CD8-positive, alpha-beta memory T cell (primary cell): Measurements from ENCODE around the gene MACROD2. TPM values are rescaled to one million over a fixed set of nuclear protein-coding genes. Genes with fewer than 3 reads are reported as not detected.

ENCODE experiments used
- CTCF ChIA-PET: fragments of 350-600 bp; sonication (Branson Sonifier 250); formaldehyde crosslinking; loops from one replicate; lab custom pipeline; 2021; ENCODE audit warnings: antibody characterized with exemption; lab: Charles Lee
- POLR2A ChIA-PET: fragments of 350-600 bp; sonication (Branson Sonifier 250); formaldehyde crosslinking; loops from one replicate; lab custom pipeline; 2021; ENCODE audit warnings: antibody characterized with exemption; lab: Charles Lee
- DNase-seq, 5 donors: peaks; one replicate each; pipeline versions ENCODE4 v3.0.0 to v3.0.0-alpha.2; 2020 to 2022; ENCODE audit warnings: mixed read lengths in 1 of 5
- H3K27ac ChIP-seq: one replicate; pipeline ENCODE4 v1.7.0; 2013; ENCODE audit warnings: low read depth, mild to moderate bottlenecking, low read length, moderate library complexity
- H3K27me3 ChIP-seq: 2 replicates; pipeline ENCODE4 v1.7.0; 2013; ENCODE audit warnings: low read length, mild to moderate bottlenecking; ENCODE audit not compliant: insufficient read depth, poor library complexity, severe bottlenecking
- H3K36me3 ChIP-seq: 2 replicates; pipeline ENCODE4 v1.7.0; 2013; ENCODE audit warnings: mild to moderate bottlenecking, low read length, moderate library complexity; ENCODE audit not compliant: insufficient read depth
- H3K4me1 ChIP-seq: 2 replicates; pipeline ENCODE4 v1.7.0; 2013; ENCODE audit warnings: mild to moderate bottlenecking, low read length, moderate library complexity; ENCODE audit not compliant: insufficient read depth
- H3K4me3 ChIP-seq: 2 replicates; pipeline ENCODE4 v1.7.0; 2013; ENCODE audit warnings: mild to moderate bottlenecking, low read length
- H3K9me3 ChIP-seq: 2 replicates; pipeline ENCODE4 v1.7.0; 2013; ENCODE audit warnings: mild to moderate bottlenecking, low read length
- H3K27ac Mint-ChIP-seq, 8 donors: one replicate each; pipeline ENCODE4 v1.8.0; 2020 to 2021; ENCODE audit warnings: mixed read lengths in 8 of 8, mild to moderate bottlenecking in 6 of 8, inconsistent platforms in 3 of 8, moderate library complexity in 3 of 8
- H3K27me3 Mint-ChIP-seq, 2 donors: one replicate each; pipeline ENCODE4 v1.8.0; 2020 to 2021; ENCODE audit warnings: mixed read lengths in 2 of 2, mild to moderate bottlenecking in 1 of 2, moderate library complexity in 1 of 2
- H3K36me3 Mint-ChIP-seq, 3 donors: one replicate each; pipeline ENCODE4 v1.8.0; 2020 to 2021; ENCODE audit warnings: mixed read lengths in 3 of 3, inconsistent platforms in 1 of 3, mild to moderate bottlenecking in 1 of 3
- H3K4me1 Mint-ChIP-seq, 3 donors: one replicate each; pipeline ENCODE4 v1.8.0; 2020 to 2021; ENCODE audit warnings: mixed read lengths in 3 of 3, inconsistent platforms in 1 of 3, mild to moderate bottlenecking in 1 of 3
- H3K4me3 Mint-ChIP-seq, 7 donors: one replicate each; pipeline ENCODE4 v1.8.0; 2020 to 2021; ENCODE audit warnings: mixed read lengths in 7 of 7, mild to moderate bottlenecking in 6 of 7, moderate library complexity in 4 of 7, inconsistent platforms in 2 of 7
- H3K9me3 Mint-ChIP-seq, 5 donors: one replicate each; pipeline ENCODE4 v1.8.0; 2020 to 2022; ENCODE audit warnings: mixed read lengths in 5 of 5, mild to moderate bottlenecking in 3 of 5, moderate library complexity in 2 of 5, inconsistent platforms in 1 of 5
- polyA plus RNA-seq: library from polyadenylated mRNA; unstranded; fragments of 300-500 nt; fragmentation: Illumina TruSeq; gene quantifications from one replicate; pipeline ENCODE4 v1.2.3, GENCODE V29; 2021
- total RNA-seq, 2 experiments: library from RNA; stranded (reverse); gene quantifications; one replicate each; pipeline ENCODE4 v1.2.3, GENCODE V29; 2021

Gene MACROD2
- total and polyA plus RNA-seq, 3 experiments from 2014 or later, result not detected

DNA sequence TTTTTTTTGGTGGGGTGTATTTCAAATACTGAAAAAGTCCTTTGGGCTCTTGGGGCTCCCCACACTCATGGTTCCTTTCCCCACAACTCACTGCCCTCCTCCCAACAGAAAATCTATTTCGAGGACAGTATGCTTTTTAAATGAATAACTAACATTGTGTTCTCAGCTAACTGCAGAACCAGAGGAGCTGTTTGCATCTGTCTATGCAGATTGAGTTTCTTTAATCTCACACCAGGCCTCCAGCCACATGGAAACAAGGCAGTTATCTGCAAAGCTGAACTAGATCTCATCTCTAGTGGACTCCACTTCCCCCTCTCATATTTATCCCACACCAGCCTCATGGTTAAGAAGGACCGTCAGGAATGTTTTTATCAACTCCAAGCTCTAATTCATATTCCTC, 1622.8 kb downstream of the MACROD2 start:
- Histone ChIP-seq H3K4me1 (no peaks in the 10 kb centered on the region), H3K27ac (no peak overlapping the region), H3K36me3 (no peaks in the 10 kb centered on the region), H3K27me3 (no peaks in the 10 kb centered on the region), H3K4me3 (no peak overlapping the region), H3K9me3 (no peaks in the 10 kb centered on the region)
- Mint-ChIP-seq H3K9me3 (peaks cover 2 to 21% (median 9%) of the 10 kb centered on the region in 5 donors), H3K27ac (no peak overlapping the region), H3K4me3 (no peak overlapping the region), H3K36me3 (no peaks in the 10 kb centered on the region), H3K27me3 (no peaks in the 10 kb centered on the region), H3K4me1 (no peaks in the 10 kb centered on the region)
- no peak for DNase-seq
- ChIA-PET POLR2A (no interaction called here), CTCF (no interaction called here)

GRCh38 chr20:15618912-15619311, 1623.6 kb downstream of the MACROD2 start:
- CTCF ChIA-PET, result no interaction called here
- Histone ChIP-seq H3K27me3 (no peaks in the 10 kb centered on the region), H3K4me3 (no peak overlapping the region), H3K27ac (no peak overlapping the region), H3K4me1 (no peaks in the 10 kb centered on the region), H3K36me3 (no peaks in the 10 kb centered on the region), H3K9me3 (no peaks in the 10 kb centered on the region)
- Mint-ChIP-seq H3K36me3 (no peaks in the 10 kb centered on the region), H3K27me3 (no peaks in the 10 kb centered on the region), H3K4me1 (no peaks in the 10 kb centered on the region), H3K27ac (no peak overlapping the region), H3K9me3 (peaks cover 2 to 21% (median 10%) of the 10 kb centered on the region in 5 donors), H3K4me3 (no peak overlapping the region)
- POLR2A ChIA-PET, result no interaction called here
- no peak for DNase-seq

GRCh38 chr20:15619341-15619740, 1624.0 kb downstream of the MACROD2 start:
- H3K9me3 ChIP-seq, result no peaks in the 10 kb centered on the region
- H3K27me3 Mint-ChIP-seq, result peaks cover 0 to 1% of the 10 kb centered on the region in 2 donors
- no peaks in the 10 kb centered on the region for H3K36me3 ChIP-seq
- CTCF ChIA-PET, result no interaction called here
- no peaks in the 10 kb centered on the region for H3K4me1 Mint-ChIP-seq
- no peaks in the 10 kb centered on the region for H3K36me3 Mint-ChIP-seq
- H3K4me1 ChIP-seq, result no peaks in the 10 kb centered on the region
- no peaks in the 10 kb centered on the region for H3K27me3 ChIP-seq
- H3K4me3 Mint-ChIP-seq, result no peak overlapping the region
- H3K27ac Mint-ChIP-seq, result no peak overlapping the region
- H3K27ac ChIP-seq, result no peak overlapping the region
- no peak for DNase-seq
- POLR2A ChIA-PET, result no interaction called here
- peaks cover 2 to 21% (median 10%) of the 10 kb centered on the region in 5 donors for H3K9me3 Mint-ChIP-seq
- no peak overlapping the region for H3K4me3 ChIP-seq

- CTCF ChIA-PET, result no interaction called here
- peaks cover 2 to 21% (median 9%) of the 10 kb centered on the region in 5 donors for H3K9me3 Mint-ChIP-seq
- POLR2A ChIA-PET, result no interaction called here
- Histone ChIP-seq H3K36me3 (no peaks in the 10 kb centered on the region), H3K4me1 (no peaks in the 10 kb centered on the region), H3K4me3 (no peak overlapping the region), H3K9me3 (no peaks in the 10 kb centered on the region), H3K27me3 (no peaks in the 10 kb centered on the region), H3K27ac (no peak overlapping the region)
- H3K36me3 Mint-ChIP-seq, result no peaks in the 10 kb centered on the region
- no peak for DNase-seq
- no peaks in the 10 kb centered on the region for H3K4me1 Mint-ChIP-seq
- no peak overlapping the region for H3K4me3 Mint-ChIP-seq
- no peak overlapping the region for H3K27ac Mint-ChIP-seq
- H3K27me3 Mint-ChIP-seq, result peaks cover 0 to 1% of the 10 kb centered on the region in 2 donors
These were observed 1624.5 kb downstream of the MACROD2 start for GRCh38 chr20:15619816-15620215.

GRCh38 chr20:15622368-15622767, 1627.1 kb downstream of the MACROD2 start:
- H3K27ac ChIP-seq, result no peak overlapping the region
- CTCF ChIA-PET, result no interaction called here
- Mint-ChIP-seq H3K27ac (no peak overlapping the region), H3K4me3 (no peak overlapping the region), H3K36me3 (no peaks in the 10 kb centered on the region), H3K9me3 (peaks cover 7 to 16% (median 10%) of the 10 kb centered on the region in 5 donors), H3K4me1 (no peaks in the 10 kb centered on the region), H3K27me3 (peaks cover 0 to 4% of the 10 kb centered on the region in 2 donors)
- POLR2A ChIA-PET, result no interaction called here
- H3K27me3 ChIP-seq, result no peaks in the 10 kb centered on the region
- H3K4me3 ChIP-seq, result no peak overlapping the region
- H3K9me3 ChIP-seq, result no peaks in the 10 kb centered on the region
- DNase-seq, result no peak
- no peaks in the 10 kb centered on the region for H3K4me1 ChIP-seq
- no peaks in the 10 kb centered on the region for H3K36me3 ChIP-seq

- ChIA-PET CTCF (no interaction called here), POLR2A (no interaction called here)
- Histone ChIP-seq H3K27me3 (no peaks in the 10 kb centered on the region), H3K9me3 (no peaks in the 10 kb centered on the region), H3K4me3 (no peak overlapping the region), H3K36me3 (no peaks in the 10 kb centered on the region), H3K27ac (no peak overlapping the region), H3K4me1 (no peaks in the 10 kb centered on the region)
- Mint-ChIP-seq H3K36me3 (no peaks in the 10 kb centered on the region), H3K27ac (no peak overlapping the region), H3K4me1 (no peaks in the 10 kb centered on the region), H3K9me3 (peaks cover 6 to 20% (median 7%) of the 10 kb centered on the region in 5 donors), H3K4me3 (no peak overlapping the region), H3K27me3 (peaks cover 0 to 4% of the 10 kb centered on the region in 2 donors)
- no peak for DNase-seq
These were observed 1627.9 kb downstream of the MACROD2 start for GRCh38 chr20:15623215-15623614.

- Histone ChIP-seq H3K27ac (no peak overlapping the region), H3K9me3 (no peaks in the 10 kb centered on the region), H3K4me3 (no peak overlapping the region), H3K27me3 (no peaks in the 10 kb centered on the region), H3K36me3 (no peaks in the 10 kb centered on the region), H3K4me1 (no peaks in the 10 kb centered on the region)
- peaks cover 1 to 30% (median 8%) of the 10 kb centered on the region in 5 donors for H3K9me3 Mint-ChIP-seq
- no peak overlapping the region for H3K4me3 Mint-ChIP-seq
- no peak overlapping the region for H3K27ac Mint-ChIP-seq
- ChIA-PET POLR2A (no interaction called here), CTCF (no interaction called here)
- H3K4me1 Mint-ChIP-seq, result no peaks in the 10 kb centered on the region
- no peaks in the 10 kb centered on the region for H3K36me3 Mint-ChIP-seq
- no peak for DNase-seq
- H3K27me3 Mint-ChIP-seq, result peaks cover 0 to 4% of the 10 kb centered on the region in 2 donors
These were observed 1630.7 kb downstream of the MACROD2 start for GRCh38 chr20:15625981-15626380.

- Mint-ChIP-seq H3K4me3 (no peak overlapping the region), H3K4me1 (no peaks in the 10 kb centered on the region), H3K9me3 (peaks cover 0 to 31% (median 13%) of the 10 kb centered on the region in 5 donors), H3K27me3 (peaks cover 0 to 4% of the 10 kb centered on the region in 2 donors), H3K36me3 (no peaks in the 10 kb centered on the region), H3K27ac (no peak overlapping the region)
- H3K4me1 ChIP-seq, result no peaks in the 10 kb centered on the region
- no peaks in the 10 kb centered on the region for H3K36me3 ChIP-seq
- no peak overlapping the region for H3K27ac ChIP-seq
- no peak overlapping the region for H3K4me3 ChIP-seq
- POLR2A ChIA-PET, result no interaction called here
- no peak for DNase-seq
- no peaks in the 10 kb centered on the region for H3K9me3 ChIP-seq
- no peaks in the 10 kb centered on the region for H3K27me3 ChIP-seq
- CTCF ChIA-PET, result no interaction called here
These were observed 1631.8 kb downstream of the MACROD2 start for GRCh38 chr20:15627089-15627488.

DNA sequence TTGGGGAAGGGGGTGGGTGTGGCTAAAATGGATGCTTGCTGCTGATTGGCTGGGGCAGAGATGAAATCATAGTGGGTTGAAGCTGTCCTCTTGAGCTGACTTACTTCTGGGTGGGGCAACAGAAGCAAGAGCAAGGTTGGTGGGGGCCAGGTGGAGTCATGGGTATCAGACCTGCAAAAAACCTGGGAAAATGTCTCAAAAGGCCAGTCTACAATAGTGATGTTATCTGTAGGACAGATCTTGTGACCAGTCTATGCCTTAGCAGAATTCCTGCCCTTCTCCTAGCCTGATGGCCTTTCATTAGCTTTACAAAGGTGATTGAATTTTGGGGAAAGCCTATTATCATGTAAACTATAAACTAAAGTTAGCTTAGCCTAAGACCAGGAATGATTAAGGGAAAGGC, 1632.2 kb downstream of the MACROD2 start:
- Mint-ChIP-seq H3K9me3 (peaks cover 0 to 28% (median 13%) of the 10 kb centered on the region in 5 donors), H3K27me3 (peaks cover 0 to 4% of the 10 kb centered on the region in 2 donors)
- POLR2A ChIA-PET, result no interaction called here

More for the DNA sequence above, 1632.2 kb downstream of the MACROD2 start:
- Mint-ChIP-seq H3K36me3 (no peaks in the 10 kb centered on the region), H3K4me3 (no peak overlapping the region), H3K27ac (no peak overlapping the region), H3K4me1 (no peaks in the 10 kb centered on the region)
- H3K4me3 ChIP-seq, result no peak overlapping the region
- H3K27ac ChIP-seq, result no peak overlapping the region
- no peaks in the 10 kb centered on the region for H3K9me3 ChIP-seq
- H3K36me3 ChIP-seq, result no peaks in the 10 kb centered on the region
- CTCF ChIA-PET, result no interaction called here
- no peaks in the 10 kb centered on the region for H3K4me1 ChIP-seq
- H3K27me3 ChIP-seq, result no peaks in the 10 kb centered on the region
- no peak for DNase-seq
